Motor neuron (in vitro differentiated cells): ENCODE measurements around the gene MIDN. TPM values are rescaled to one million over a fixed set of nuclear protein-coding genes. Genes with fewer than 3 reads are reported as not detected.
A peak's percentile ranks its signal among the peaks of the same experiment; 100 is the strongest.
"Not testable (repeated sequence)": the region's sequence is repeated elsewhere in the genome, so short reads cannot be mapped to it uniquely, and the experiment has no call there.

Experiments
- ATAC-seq, 8 experiments: fragments of 200-7000 bp; cut with Tn5 transposase; replicated peaks in 6 of 8; 2 replicates each; pipeline ENCODE4 v1.8.0; 2021; ENCODE audit warnings: mild to moderate bottlenecking in 8 of 8, moderate library complexity in 8 of 8
- H3K27ac ChIP-seq, 2 donors: fragments of 250-450 bp; sonication (Bioruptor Pico); 2 replicates each; pipeline ENCODE4 v1.9.0; 2021; ENCODE audit warnings: antibody characterized with exemption in 2 of 2, mild to moderate bottlenecking in 2 of 2, moderate library complexity in 1 of 2
- H3K4me1 ChIP-seq, 2 donors: fragments of 250-450 bp; sonication (Bioruptor Pico); replicated peaks in 1 of 2; 2 replicates each; pipeline ENCODE4 v1.6.1; 2021; ENCODE audit warnings: antibody characterized with exemption in 2 of 2, mild to moderate bottlenecking in 2 of 2, moderate library complexity in 1 of 2
- H3K4me3 ChIP-seq, 5 donors: fragments of 250-450 bp; sonication (Bioruptor Pico); 2 replicates each; pipeline ENCODE4 v1.9.0; 2021; ENCODE audit warnings: antibody characterized with exemption in 5 of 5, mild to moderate bottlenecking in 5 of 5, moderate library complexity in 4 of 5
- WGBS, 10 experiments: fragments of 450-650 bp; shearing (Covaris generic); methylation state at CpG; one replicate each; pipeline ENCODE4 v1.0.0; 2022; 5-methylcytosine and 5-hydroxymethylcytosine counted together
- in situ Hi-C, 9 experiments: fragments of 400-800 bp; cut with MboI; loops; one replicate each; pipeline ENCODE4 v1.15.0; 2021; ENCODE audit warnings: low sequenced_read_pairs in 9 of 9, low pct_unique_long_range_greater_than_20kb in 2 of 9; ENCODE audit not compliant: unreplicated experiment in 9 of 9
- total RNA-seq, 8 experiments: library from RNA; unstranded; fragments of 300-600 nt; gene quantifications; 2 replicates each; pipeline versions ENCODE4 v1.2.3 to v1.2.4, GENCODE V29; 2022

MIDN gene
- total RNA-seq, 8 experiments from 2014 or later: 15.0 to 78.9 (median 35.1) TPM

- in situ Hi-C loops: no loop called here
- Histone ChIP-seq H3K4me3 (no peak overlapping the region), H3K27ac (no peak overlapping the region), H3K4me1 (peaks cover 0 to 9% of the 10 kb centered on the region in 2 donors)
- ATAC-seq: no peak
- WGBS, 10 experiments: 40 to 80% (median 50%) methylated on average over 2 to 4 of the region's 14 CpGs; no CpG with 5 or more reads in 5 of the 10 experiments
Observed at GRCh38 chr19:1294688-1295087, 46.3 kb downstream of the MIDN start.

- 0% methylated on average over 6 of the region's 82 CpGs; no CpG with 5 or more reads in 9 of the 10 experiments for WGBS, 10 experiments
- Histone ChIP-seq H3K4me3 (peak overlapping the region in 1 of 5 donors; percentile 8), H3K27ac (no peak overlapping the region), H3K4me1 (peaks cover 0 to 9% of the 10 kb centered on the region in 2 donors)
- in situ Hi-C loops: no loop called here
- ATAC-seq: peak in 5 of 8 experiments; percentile 31 to 72 (median 57)
Observed at GRCh38 chr19:1295169-1296012, 47.0 kb downstream of the MIDN start.

- Histone ChIP-seq H3K4me3 (no peak overlapping the region), H3K27ac (no peak overlapping the region), H3K4me1 (peaks cover 0 to 9% of the 10 kb centered on the region in 2 donors)
- in situ Hi-C loops: no loop called here
- peak in 4 of 8 experiments; percentile 7 to 25 (median 23) for ATAC-seq
- WGBS, 10 experiments: 62 to 80% methylated on average over 3 of the region's 13 CpGs; no CpG with 5 or more reads in 8 of the 10 experiments
Observed at GRCh38 chr19:1296078-1296477, 47.7 kb downstream of the MIDN start.

GRCh38 chr19:1296575-1297271 is 48.3 kb downstream of the MIDN start:
- H3K4me1 ChIP-seq: peaks cover 0 to 9% of the 10 kb centered on the region in 2 donors
- in situ Hi-C loops: no loop called here

GRCh38 chr19:1298235-1298634 is 49.9 kb downstream of the MIDN start:
- ATAC-seq: no peak
- H3K4me3 ChIP-seq: no peak overlapping the region
- in situ Hi-C loops: no loop called here
- H3K4me1 ChIP-seq: peaks cover 9 to 11% of the 10 kb centered on the region in 2 donors
- H3K27ac ChIP-seq: no peak overlapping the region
- 76 to 100% (median 83%) methylated on average over 1 to 5 of the region's 8 CpGs; no CpG with 5 or more reads in 6 of the 10 experiments for WGBS, 10 experiments

More at GRCh38 chr19:1296575-1297271, 48.3 kb downstream of the MIDN start:
- WGBS, 10 experiments: 71% methylated on average over 4 of the region's 24 CpGs; no CpG with 5 or more reads in 9 of the 10 experiments
- no peak for ATAC-seq
- H3K27ac ChIP-seq: no peak overlapping the region
- no peak overlapping the region for H3K4me3 ChIP-seq

- in situ Hi-C loops: no loop called here
- peaks cover 9 to 11% of the 10 kb centered on the region in 2 donors for H3K4me1 ChIP-seq
- no peak overlapping the region for H3K27ac ChIP-seq
- H3K4me3 ChIP-seq: no peak overlapping the region
- ATAC-seq: no peak
- 80 to 100% (median 100%) methylated on average over 1 to 2 of the region's 34 CpGs; no CpG with 5 or more reads in 7 of the 10 experiments for WGBS, 10 experiments
Observed at GRCh38 chr19:1299801-1300200, 51.4 kb downstream of the MIDN start.

- 0 to 93% (median 42%) methylated on average over 1 to 14 of the region's 35 CpGs for WGBS, 10 experiments
- no peak overlapping the region for H3K27ac ChIP-seq
- no peak overlapping the region for H3K4me3 ChIP-seq
- peaks cover 4 to 11% of the 10 kb centered on the region in 2 donors for H3K4me1 ChIP-seq
- ATAC-seq: no peak
- in situ Hi-C loops: no loop called here
Observed at GRCh38 chr19:1300744-1301490, 52.5 kb downstream of the MIDN start.

- peak in 5 of 8 experiments; percentile 61 to 86 (median 71) for ATAC-seq
- Histone ChIP-seq H3K4me3 (no peak overlapping the region), H3K27ac (no peak overlapping the region), H3K4me1 (peaks cover 0 to 11% of the 10 kb centered on the region in 2 donors)
- in situ Hi-C loops: no loop called here
- WGBS, 10 experiments: 0 to 100% (median 77%) methylated on average over 1 to 3 of the region's 36 CpGs; no CpG with 5 or more reads in 6 of the 10 experiments
Observed at GRCh38 chr19:1302533-1303239, 54.3 kb downstream of the MIDN start.

GRCh38 chr19:1304197-1304924 is 56.0 kb downstream of the MIDN start:
- Histone ChIP-seq H3K4me3 (no peak overlapping the region), H3K27ac (no peak overlapping the region), H3K4me1 (peaks cover 0 to 11% of the 10 kb centered on the region in 2 donors)
- in situ Hi-C loops: no loop called here
- ATAC-seq: peak in 1 of 8 experiments; percentile 13
- WGBS, 10 experiments: 79 to 88% (median 81%) methylated on average over 2 to 5 of the region's 28 CpGs; no CpG with 5 or more reads in 6 of the 10 experiments

GRCh38 chr19:1305354-1305753 is 57.0 kb downstream of the MIDN start:
- H3K27ac ChIP-seq, in situ Hi-C loops, ATAC-seq, H3K4me3 ChIP-seq: not testable (repeated sequence)
- H3K4me1 ChIP-seq: peaks cover 0 to 11% of the 10 kb centered on the region in 2 donors
- WGBS, 10 experiments: 27 to 100% (median 70%) methylated on average over 2 to 4 of the region's 9 CpGs; no CpG with 5 or more reads in 4 of the 10 experiments

GRCh38 chr19:1307320-1307719 is 58.9 kb downstream of the MIDN start:
- in situ Hi-C loops: no loop called here
- H3K27ac ChIP-seq: no peak overlapping the region
- peaks cover under 1 to 7% of the 10 kb centered on the region in 2 donors for H3K4me1 ChIP-seq
- 80 to 96% (median 89%) methylated on average over 1 to 16 of the region's 38 CpGs; no CpG with 5 or more reads in 6 of the 10 experiments for WGBS, 10 experiments
- H3K4me3 ChIP-seq: no peak overlapping the region
- no peak for ATAC-seq
